ENCODE results near the gene CLECL1.
"Not testable (repeated sequence)": the region's sequence is repeated elsewhere in the genome, so short reads cannot be mapped to it uniquely, and the experiment has no call there.

Gene CLECL1

GRCh38 chr12:9711664-9712063, 21.2 kb downstream of the CLECL1 start:
- DNase-seq (ENCODE audit: insufficient read length, low spot score), result no peak
- TF ChIP-seq POLR2AphosphoS5 (IDR thresholded peaks at IDR 0.05; ENCODE audit: low read depth, low read length) (no peak), POU2F2 (IDR thresholded peaks at IDR 0.05; ENCODE audit: low read depth, low read length) (no peak), TAF1 (IDR thresholded peaks at IDR 0.05; ENCODE audit: low read depth, low read length) (no peak), PAX5 (IDR thresholded peaks at IDR 0.05; ENCODE audit: insufficient read depth, low read length, severe bottlenecking) (no peak), SPI1 (IDR thresholded peaks at IDR 0.05; ENCODE audit: low read depth, low read length) (no peak), POLR2A (IDR thresholded peaks at IDR 0.05; ENCODE audit: low read depth, low read length) (no peak)

DNA sequence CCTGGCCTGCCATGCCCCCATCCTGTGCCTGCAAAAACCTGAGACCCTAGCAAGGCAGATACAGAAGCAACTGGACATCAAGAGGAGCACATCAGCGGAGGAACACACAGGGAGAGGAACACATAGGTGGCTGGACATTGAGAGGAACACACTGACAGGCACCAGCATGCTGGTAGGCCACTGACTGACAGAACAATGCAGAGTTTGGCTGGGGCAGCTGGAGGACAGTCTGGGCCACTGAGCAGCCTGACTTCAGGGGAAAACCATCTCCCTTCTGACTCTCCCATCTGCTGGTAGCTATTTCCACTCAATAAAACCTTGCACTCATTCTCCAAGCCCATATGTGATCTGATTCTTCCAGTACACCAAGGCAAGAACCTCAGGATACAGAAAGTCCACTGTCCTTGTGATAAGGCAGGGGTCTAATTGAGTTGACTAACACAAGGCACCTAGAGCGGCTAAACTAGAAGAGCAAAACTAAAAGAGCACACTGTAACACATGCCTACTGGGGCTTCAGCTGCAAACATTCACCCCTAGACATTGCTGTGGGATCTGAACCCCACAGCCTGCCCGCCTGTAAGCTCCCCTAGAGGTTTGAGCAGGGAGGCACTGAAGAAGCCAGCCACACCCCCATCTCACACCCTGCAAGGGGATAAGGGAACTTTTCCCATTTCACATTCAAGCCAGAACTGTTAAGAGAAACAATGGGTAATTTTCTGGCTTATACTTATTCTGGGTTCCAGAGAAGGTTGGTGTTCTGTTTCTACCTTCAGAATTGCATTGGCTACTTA, 22.1 kb downstream of the CLECL1 start:
- TF ChIP-seq SPI1 (IDR thresholded peaks at IDR 0.05; ENCODE audit: low read depth, low read length) (no peak), TAF1 (IDR thresholded peaks at IDR 0.05; ENCODE audit: low read depth, low read length) (no peak), POLR2A (IDR thresholded peaks at IDR 0.05; ENCODE audit: low read depth, low read length) (no peak), POU2F2 (IDR thresholded peaks at IDR 0.05; ENCODE audit: low read depth, low read length) (no peak)
- FAIRE-seq (no peak), DNase-seq (ENCODE audit: insufficient read length, low spot score) (no peak)

More at GRCh38 chr12:9711664-9712063, 21.2 kb downstream of the CLECL1 start:
- no peak for FAIRE-seq

- no peak for DNase-seq (ENCODE audit: insufficient read length, low spot score)
- FAIRE-seq, result peak; percentile 26
- no peak for TF ChIP-seq POLR2A (IDR thresholded peaks at IDR 0.05; ENCODE audit: low read depth, low read length)
- TF ChIP-seq PAX5 (IDR thresholded peaks at IDR 0.05; ENCODE audit: insufficient read depth, low read length, severe bottlenecking), result no peak
- TF ChIP-seq TAF1 (IDR thresholded peaks at IDR 0.05; ENCODE audit: low read depth, low read length), result no peak
- TF ChIP-seq POLR2AphosphoS5 (IDR thresholded peaks at IDR 0.05; ENCODE audit: low read depth, low read length), result no peak
- no peak for TF ChIP-seq SPI1 (IDR thresholded peaks at IDR 0.05; ENCODE audit: low read depth, low read length)
- no peak for TF ChIP-seq POU2F2 (IDR thresholded peaks at IDR 0.05; ENCODE audit: low read depth, low read length)
These were observed 24.0 kb downstream of the CLECL1 start for GRCh38 chr12:9708853-9709252.

DNA sequence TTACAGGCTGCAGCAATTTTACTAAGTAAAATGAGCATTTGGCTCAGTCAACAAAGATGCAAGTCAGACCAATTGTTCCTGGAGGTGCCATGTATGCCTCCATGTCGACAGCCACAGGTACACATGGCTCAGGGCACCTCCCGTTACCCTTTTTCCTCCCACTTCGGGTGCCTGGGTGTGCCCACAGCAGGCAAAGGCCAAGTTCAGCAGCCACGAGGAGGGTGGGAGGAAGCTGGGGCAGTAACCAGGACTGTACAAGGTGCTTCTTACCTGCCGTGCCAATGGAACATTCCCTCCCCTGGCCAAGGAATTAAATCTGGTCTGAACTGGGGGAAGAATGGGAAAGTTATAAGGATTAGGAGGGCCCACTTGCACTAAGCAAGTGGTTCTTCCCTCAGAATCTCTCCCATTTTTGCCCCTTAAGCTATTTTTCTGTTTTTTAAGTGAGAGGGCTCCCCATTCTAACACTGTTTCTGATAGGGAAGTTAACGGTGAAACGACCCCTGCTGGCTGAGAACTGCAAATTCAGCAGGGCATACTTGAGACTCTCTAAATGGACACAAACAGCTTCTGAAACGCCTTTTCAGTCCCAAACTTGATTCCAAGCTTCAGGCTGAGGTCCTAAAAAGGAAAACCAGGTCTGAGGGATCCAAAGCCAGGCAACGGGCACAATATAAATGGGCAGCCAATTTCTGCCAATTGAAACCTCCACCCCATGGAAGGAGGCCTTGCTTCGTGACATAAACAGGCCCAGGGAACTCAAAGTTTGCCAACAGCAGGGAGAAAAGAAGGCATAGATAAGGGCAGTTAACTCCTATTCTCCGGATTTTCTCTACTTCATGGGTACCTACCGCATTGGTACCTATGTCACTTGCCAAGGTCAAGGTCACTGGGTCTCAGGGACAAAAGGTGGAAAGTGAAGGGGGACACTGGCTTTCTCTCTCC, 24.8 kb downstream of the CLECL1 start:
- FAIRE-seq (peak; percentile 94), DNase-seq (ENCODE audit: insufficient read length, low spot score) (no peak)
- TF ChIP-seq PAX5 (IDR thresholded peaks at IDR 0.05; ENCODE audit: insufficient read depth, low read length, severe bottlenecking) (no peak), POU2F2 (IDR thresholded peaks at IDR 0.05; ENCODE audit: low read depth, low read length) (no peak), POLR2A (IDR thresholded peaks at IDR 0.05; ENCODE audit: low read depth, low read length) (no peak), TAF1 (IDR thresholded peaks at IDR 0.05; ENCODE audit: low read depth, low read length) (no peak), POLR2AphosphoS5 (IDR thresholded peaks at IDR 0.05; ENCODE audit: low read depth, low read length) (no peak), SPI1 (IDR thresholded peaks at IDR 0.05; ENCODE audit: low read depth, low read length) (no peak)

GRCh38 chr12:9707356-9707755, 25.5 kb downstream of the CLECL1 start:
- DNase-seq (ENCODE audit: insufficient read length, low spot score) (no peak), FAIRE-seq (no peak)
- TF ChIP-seq POU2F2 (IDR thresholded peaks at IDR 0.05; ENCODE audit: low read depth, low read length), result no peak
- TF ChIP-seq SPI1 (IDR thresholded peaks at IDR 0.05; ENCODE audit: low read depth, low read length), result no peak
- TF ChIP-seq POLR2A (IDR thresholded peaks at IDR 0.05; ENCODE audit: low read depth, low read length), result no peak
- no peak for TF ChIP-seq PAX5 (IDR thresholded peaks at IDR 0.05; ENCODE audit: insufficient read depth, low read length, severe bottlenecking)
- no peak for TF ChIP-seq POLR2AphosphoS5 (IDR thresholded peaks at IDR 0.05; ENCODE audit: low read depth, low read length)
- TF ChIP-seq TAF1 (IDR thresholded peaks at IDR 0.05; ENCODE audit: low read depth, low read length), result no peak

GRCh38 chr12:9706086-9706685, 26.7 kb downstream of the CLECL1 start:
- TF ChIP-seq TAF1 (IDR thresholded peaks at IDR 0.05; ENCODE audit: low read depth, low read length), result no peak
- TF ChIP-seq SPI1 (IDR thresholded peaks at IDR 0.05; ENCODE audit: low read depth, low read length), result peak; percentile 41
- FAIRE-seq, result no peak

GRCh38 chr12:9704561-9704960, 28.3 kb downstream of the CLECL1 start:
- FAIRE-seq; DNase-seq (ENCODE audit: insufficient read length, low spot score): not testable (repeated sequence)

More at GRCh38 chr12:9706086-9706685, 26.7 kb downstream of the CLECL1 start:
- DNase-seq (ENCODE audit: insufficient read length, low spot score), result no peak

DNA sequence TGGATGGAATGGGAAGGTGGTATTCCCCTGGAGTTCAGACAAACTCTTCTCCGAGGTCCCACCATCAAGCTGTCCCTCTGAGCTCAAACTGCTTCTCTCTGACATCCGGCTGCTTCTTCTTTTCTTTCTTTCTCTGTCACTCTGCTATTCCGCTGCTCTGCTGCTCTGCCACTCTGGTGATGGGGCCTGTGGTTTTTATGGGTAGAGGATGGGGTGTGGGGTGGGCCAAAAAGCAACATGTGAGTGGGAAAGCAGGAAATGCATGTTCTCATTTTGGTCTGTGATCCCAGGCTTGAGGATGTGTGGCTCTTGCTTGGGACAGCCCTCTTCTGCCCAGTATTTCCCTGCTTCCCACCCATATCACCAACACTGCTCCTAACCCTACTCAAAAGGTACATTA, 30.6 kb downstream of the CLECL1 start:
- DNase-seq (ENCODE audit: insufficient read length, low spot score) (no peak), FAIRE-seq (peak; percentile 26)
- TF ChIP-seq TAF1 (IDR thresholded peaks at IDR 0.05; ENCODE audit: low read depth, low read length) (no peak), PAX5 (IDR thresholded peaks at IDR 0.05; ENCODE audit: insufficient read depth, low read length, severe bottlenecking) (no peak), POLR2AphosphoS5 (IDR thresholded peaks at IDR 0.05; ENCODE audit: low read depth, low read length) (no peak), SPI1 (IDR thresholded peaks at IDR 0.05; ENCODE audit: low read depth, low read length) (no peak), POU2F2 (IDR thresholded peaks at IDR 0.05; ENCODE audit: low read depth, low read length) (no peak)

GRCh38 chr12:9701380-9702154, 31.3 kb downstream of the CLECL1 start:
- FAIRE-seq, result peak; percentile 35
- TF ChIP-seq POU2F2 (IDR thresholded peaks at IDR 0.05; ENCODE audit: low read depth, low read length) (no peak), POLR2AphosphoS5 (IDR thresholded peaks at IDR 0.05; ENCODE audit: low read depth, low read length) (no peak), TAF1 (IDR thresholded peaks at IDR 0.05; ENCODE audit: low read depth, low read length) (no peak), SPI1 (IDR thresholded peaks at IDR 0.05; ENCODE audit: low read depth, low read length) (no peak), POLR2A (IDR thresholded peaks at IDR 0.05; ENCODE audit: low read depth, low read length) (no peak), PAX5 (IDR thresholded peaks at IDR 0.05; ENCODE audit: insufficient read depth, low read length, severe bottlenecking) (no peak)
- no peak for DNase-seq (ENCODE audit: insufficient read length, low spot score)
